HepG2 (cell line): Measurements from ENCODE around the gene ATP6V0A1. TPM values are rescaled to one million over a fixed set of nuclear protein-coding genes. Genes with fewer than 3 reads are reported as not detected.

Experiments used
- ATAC-seq: fragments of 200-7000 bp; cut with Tn5 transposase; 3 replicates; pipeline ENCODE4 v1.9.1; 2020; ENCODE audit warnings: mild to moderate bottlenecking, moderate library complexity
- BruUV-seq: library from RNA; stranded (reverse); fragments of 400-500 nt; replicated peaks from 2 replicates; lab custom pipeline; 2021; lab: Mats Ljungman, UMichigan
- CTCF ChIA-PET: fragments of 300-600 bp; formaldehyde crosslinking; extraction: SDS; loops from one replicate; lab custom pipeline; 2021; ENCODE audit warnings: low total read pairs, inconsistent platforms, low intra/inter-chr PET ratio; lab: Yijun Ruan, JAX
- POLR2A ChIA-PET: fragments of 350-600 bp; sonication (Branson Sonifier 250); formaldehyde crosslinking; loops from one replicate; lab custom pipeline; 2020; ENCODE audit warnings: antibody characterized with exemption, inconsistent platforms; lab: Yijun Ruan, JAX
- DNase-seq: peaks from one replicate; pipeline ENCODE4 v3.0.0-alpha.2; 2015; ENCODE audit warnings: low spot score
- FAIRE-seq: peaks from 3 replicates; lab custom pipeline; 2011; peaks lifted over from hg19 to GRCh38; lab: Jason Lieb, UNC
- H2AFZ ChIP-seq: one replicate; pipeline ENCODE4 v1.6.1; 2011; ENCODE audit warnings: low read length, inconsistent platforms
- H3K27ac ChIP-seq: fragments of 300-600 bp; 3 replicates; pipeline ENCODE4 v1.8.0; 2011; ENCODE audit warnings: mixed run types, mild to moderate bottlenecking, mixed read lengths, low read length, inconsistent platforms; ENCODE audit not compliant: insufficient read depth; ENCODE audit errors: extremely low read length
- H3K27me3 ChIP-seq, 2 experiments: fragments of 200-600 bp in 1 of 2; 2 replicates in 1 of 2; 3 replicates in 1 of 2; pipeline versions ENCODE4 v1.6.0 to v1.8.0; 2011; ENCODE audit warnings: low read length in 2 of 2, mild to moderate bottlenecking in 2 of 2, moderate library complexity in 2 of 2, inconsistent platforms in 1 of 2; ENCODE audit not compliant: insufficient read depth in 2 of 2, control insufficient read depth in 1 of 2
- H3K36me3 ChIP-seq, 2 experiments: fragments of 200-600 bp in 1 of 2; replicated peaks in 1 of 2; 2 replicates in 1 of 2; 3 replicates in 1 of 2; pipeline versions ENCODE4 v1.5.1 to v1.8.0; 2011; ENCODE audit warnings: low read length in 2 of 2, inconsistent platforms in 1 of 2; ENCODE audit not compliant: insufficient read depth in 2 of 2, control insufficient read depth in 1 of 2
- H3K4me1 ChIP-seq: 2 replicates; pipeline ENCODE4 v1.5.1; 2012; ENCODE audit warnings: low read length, inconsistent platforms; ENCODE audit not compliant: insufficient read depth
- H3K4me2 ChIP-seq: 2 replicates; pipeline ENCODE4 v1.6.0; 2011; ENCODE audit warnings: low read depth, low read length, inconsistent platforms
- H3K4me3 ChIP-seq, 3 experiments: fragments of 200-600 bp in 1 of 3; sonication (generic), shearing (Covaris generic) in 1 of 3; replicated peaks in 1 of 3; 2 replicates each; pipeline ENCODE4 v1.5.1; 2011 to 2016; ENCODE audit warnings: low read length in 3 of 3, inconsistent platforms in 2 of 3, low read depth in 2 of 3, mild to moderate bottlenecking in 2 of 3, control low read depth in 1 of 3, mixed read lengths in 1 of 3; ENCODE audit not compliant: insufficient read depth in 1 of 3
- H3K79me2 ChIP-seq: one replicate; pipeline ENCODE4 v1.6.1; 2011; ENCODE audit warnings: low read length, inconsistent platforms; ENCODE audit not compliant: insufficient read depth
- H3K9ac ChIP-seq: 2 replicates; pipeline ENCODE4 v1.6.0; 2011; ENCODE audit warnings: mild to moderate bottlenecking, low read depth, low read length, inconsistent platforms; ENCODE audit not compliant: insufficient read depth
- H3K9me3 ChIP-seq: 2 replicates; pipeline ENCODE4 v1.5.1; 2012; ENCODE audit warnings: mild to moderate bottlenecking, low read length
- H4K20me1 ChIP-seq: 2 replicates; pipeline ENCODE4 v1.6.0; 2011; ENCODE audit warnings: inconsistent platforms, mild to moderate bottlenecking, low read length, moderate library complexity; ENCODE audit not compliant: insufficient read depth
- HNRNPL ChIP-seq: fragments of 200-400 bp; formaldehyde crosslinking; IDR thresholded peaks from 2 replicates; pipeline ENCODE4 v1.6.1; 2017; ENCODE audit warnings: mild to moderate bottlenecking, low read depth, low read length
- POLR2G ChIP-seq: fragments of 200-400 bp; formaldehyde crosslinking; IDR thresholded peaks from 2 replicates; pipeline ENCODE4 v1.6.1; 2018; ENCODE audit warnings: mild to moderate bottlenecking, low read depth, low read length, moderate library complexity
- TMF1 ChIP-seq: sonication (generic); formaldehyde crosslinking; IDR thresholded peaks from 2 replicates; pipeline ENCODE4 v1.8.1; 2022; ENCODE audit warnings: low read depth, missing genetic modification reagents
- ZBTB21 ChIP-seq: sonication (generic); formaldehyde crosslinking; IDR thresholded peaks from 2 replicates; pipeline ENCODE4 v1.4.0; 2020; ENCODE audit warnings: missing genetic modification reagents
- ZNF432 ChIP-seq: sonication (generic); formaldehyde crosslinking; IDR thresholded peaks from 2 replicates; pipeline ENCODE4 v1.5.0; 2020; ENCODE audit warnings: missing genetic modification reagents, mild to moderate bottlenecking, borderline replicate concordance
- WGBS: methylation state at CpG from one replicate; pipeline ENCODE4 v1.1.6; 2017; ENCODE audit warnings: low lambda C conversion rate; 5-methylcytosine and 5-hydroxymethylcytosine counted together
- in situ Hi-C: cut with HindIII; loops from 2 replicates; pipeline ENCODE4 v1.10.0; 2017; ENCODE audit warnings: low pct_unique_long_range_greater_than_20kb; ENCODE audit not compliant: extremely low pct_ligation_motif_present
- intact Hi-C: fragments of 100-400 bp; cut with micrococcal nuclease; formaldehyde crosslinking; loops from one replicate; pipeline ENCODE4 v1.10.0; 2022; ENCODE audit not compliant: unreplicated experiment
- polyA plus RNA-seq, 8 experiments: library from polyadenylated mRNA; depleted of rRNA in 3 of 8; stranded (reverse) in 7 of 8; unstranded in 1 of 8; fragments of >200 nt; fragmentation: Illumina TruSeq in 4 of 8; extraction: Trizol in 4 of 8; gene quantifications; 2 replicates each; pipeline versions ENCODE4 v1.2.1 to v1.2.3, GENCODE V29; 2011 to 2016; ENCODE audit warnings: low read depth in 4 of 8, missing spikeins in 1 of 8, mixed read lengths in 1 of 8; ENCODE audit not compliant: insufficient read depth in 1 of 8
- total RNA-seq, 5 experiments: library from RNA; depleted of rRNA; stranded (reverse); fragments of >200 nt; fragmentation: Illumina TruSeq; extraction: Trizol; gene quantifications; 2 replicates each; pipeline ENCODE4 v1.2.3, GENCODE V29; 2016; ENCODE audit warnings: low read depth in 1 of 5
- TF ChIP-seq, protein P1 (sequence below): sonication (generic); formaldehyde crosslinking; IDR thresholded peaks from 2 replicates; pipeline ENCODE4 v1.4.0; 2020; ENCODE audit warnings: mild to moderate bottlenecking, missing genetic modification reagents
- TF ChIP-seq, protein P2 (sequence below): IDR thresholded peaks from 2 replicates; pipeline ENCODE4 v1.6.1; 2016; ENCODE audit warnings: low read depth, control low read depth

The ATP6V0A1 gene
- total and polyA plus RNA-seq, 2 of the 13 experiments (the other 11 are each of a cell fraction or from before 2014, with no cell fraction given) = 27.9 to 54.1 TPM

DNA sequence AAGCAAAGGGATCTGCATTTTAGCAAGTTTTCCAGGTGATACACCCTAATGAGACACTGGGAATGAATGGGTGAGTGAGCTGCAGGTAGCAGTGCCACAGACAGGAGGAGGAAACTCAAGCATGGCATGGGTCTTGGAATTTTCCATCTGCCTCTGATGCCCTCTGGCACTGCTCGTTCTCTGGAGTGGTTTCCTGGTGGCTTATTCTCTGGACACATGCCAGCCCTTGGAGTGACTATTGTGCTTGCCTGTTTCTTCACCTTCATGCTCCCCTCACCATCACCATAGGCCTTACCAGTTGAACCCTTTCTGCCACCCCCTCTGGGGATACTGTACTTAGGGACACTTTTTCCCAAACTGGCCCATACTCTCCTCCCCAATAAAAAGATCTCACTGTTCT, 104.9 kb downstream of the ATP6V0A1 start:
- TF ChIP-seq POLR2G = peak; percentile 31; the same call in 1 of the 2 replicates
- TF ChIP-seq HNRNPL = 0 out of 2 replicates have a peak, but pooled peaks have one; percentile 36
- TF ChIP-seq TMF1 (CRISPR knock-in tag) = no peak
- TF ChIP-seq ZNF432 = no peak
- TF ChIP-seq, protein P1, sequence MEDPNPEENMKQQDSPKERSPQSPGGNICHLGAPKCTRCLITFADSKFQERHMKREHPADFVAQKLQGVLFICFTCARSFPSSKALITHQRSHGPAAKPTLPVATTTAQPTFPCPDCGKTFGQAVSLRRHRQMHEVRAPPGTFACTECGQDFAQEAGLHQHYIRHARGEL (CRISPR knock-in tag) = 0 out of 2 replicates have a peak, but pooled peaks have one; percentile 0
- TF ChIP-seq, protein P2, sequence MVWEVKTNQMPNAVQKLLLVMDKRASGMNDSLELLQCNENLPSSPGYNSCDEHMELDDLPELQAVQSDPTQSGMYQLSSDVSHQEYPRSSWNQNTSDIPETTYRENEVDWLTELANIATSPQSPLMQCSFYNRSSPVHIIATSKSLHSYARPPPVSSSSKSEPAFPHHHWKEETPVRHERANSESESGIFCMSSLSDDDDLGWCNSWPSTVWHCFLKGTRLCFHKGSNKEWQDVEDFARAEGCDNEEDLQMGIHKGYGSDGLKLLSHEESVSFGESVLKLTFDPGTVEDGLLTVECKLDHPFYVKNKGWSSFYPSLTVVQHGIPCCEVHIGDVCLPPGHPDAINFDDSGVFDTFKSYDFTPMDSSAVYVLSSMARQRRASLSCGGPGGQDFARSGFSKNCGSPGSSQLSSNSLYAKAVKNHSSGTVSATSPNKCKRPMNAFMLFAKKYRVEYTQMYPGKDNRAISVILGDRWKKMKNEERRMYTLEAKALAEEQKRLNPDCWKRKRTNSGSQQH (CRISPR knock-in tag) = 0 out of 2 replicates have a peak, but pooled peaks have one; percentile 2
- TF ChIP-seq ZBTB21 (CRISPR knock-in tag) = no peak
- peak overlapping the region; percentile 82 for H3K4me2 ChIP-seq
- no peak for DNase-seq
- H3K9ac ChIP-seq = peak overlapping the region; percentile 94
- FAIRE-seq = no peak
- no peaks in the 10 kb centered on the region; a peak in 1 of 5 replicates for H3K27me3 ChIP-seq
- no peak for ATAC-seq
- in situ Hi-C loops (no loop called here), intact Hi-C loops (no loop called here)
- BruUV-seq = no TSS peak
- no peaks in the 10 kb centered on the region for H4K20me1 ChIP-seq
- H3K79me2 ChIP-seq = peaks cover 39% of the 10 kb centered on the region
- peak overlapping the region; percentile 66 to 91 (median 79) for H3K4me3 ChIP-seq
- peak overlapping the region; percentile 91 for H3K27ac ChIP-seq
- no peak overlapping the region for H2AFZ ChIP-seq
- H3K9me3 ChIP-seq = no peaks in the 10 kb centered on the region
- ChIA-PET CTCF (no interaction called here), POLR2A (interaction anchor here (0.6 to 8.5 kb wide), 12 partner anchors 10 to 259 kb away, joined by 3 to 128 read pairs (median 18); partner anchors contain the start of genes HSD17B1, NAGLU, PLEKHH3 and PSMC3IP)
- H3K36me3 ChIP-seq = peaks cover 14 to 28% of the 10 kb centered on the region in 2 experiments
- 25% methylated on average over 1 of the region's 1 CpG for WGBS
- peaks cover 65% of the 10 kb centered on the region for H3K4me1 ChIP-seq
